H1 (cell line): ENCODE results near the gene MED29. TPM values are rescaled to one million over a fixed set of nuclear protein-coding genes. Genes with fewer than 3 reads are reported as not detected.

Experiments used
- CTCF ChIA-PET: fragments of 300-600 bp; sonication (Branson Sonifier 250); formaldehyde crosslinking; loops from one replicate; lab custom pipeline; 2021; ENCODE audit not compliant: partially characterized antibody; lab: Charles Lee
- POLR2A ChIA-PET: fragments of 300-600 bp; sonication (Branson Sonifier 250); formaldehyde crosslinking; loops from one replicate; lab custom pipeline; 2021; ENCODE audit warnings: inconsistent platforms; ENCODE audit not compliant: partially characterized antibody; lab: Charles Lee
- DNase-seq, 2 experiments: peaks; one replicate each; pipeline versions ENCODE4 v3.0.0 to v3.0.0-alpha.2; 2010 to 2022; ENCODE audit warnings: low spot score in 2 of 2, low read depth in 1 of 2, mixed read lengths in 1 of 2
- FAIRE-seq: peaks from 2 replicates; lab custom pipeline; 2011; peaks lifted over from hg19 to GRCh38; lab: Jason Lieb, UNC
- H2AFZ ChIP-seq: 2 replicates; pipeline ENCODE4 v1.8.1; 2012; ENCODE audit warnings: low read length, inconsistent platforms
- H2AK5ac ChIP-seq: 2 replicates; pipeline ENCODE4 v1.6.1; 2013; ENCODE audit warnings: low read depth, low read length
- H2BK120ac ChIP-seq: replicated peaks from 2 replicates; pipeline ENCODE3; 2013; ENCODE audit warnings: low read depth, low read length, inconsistent platforms
- H2BK12ac ChIP-seq: 2 replicates; pipeline ENCODE4 v1.6.1; 2013; ENCODE audit warnings: low read depth, low read length
- H2BK15ac ChIP-seq: 2 replicates; pipeline ENCODE4 v1.6.1; 2013; ENCODE audit warnings: low read length
- H2BK20ac ChIP-seq: 2 replicates; pipeline ENCODE4 v1.6.1; 2013; ENCODE audit warnings: low read length
- H2BK5ac ChIP-seq: 2 replicates; pipeline ENCODE4 v1.6.1; 2013; ENCODE audit warnings: low read depth, low read length
- H3K14ac ChIP-seq: 2 replicates; pipeline ENCODE4 v1.6.1; 2013; ENCODE audit warnings: inconsistent platforms; ENCODE audit not compliant: insufficient read length
- H3K18ac ChIP-seq: 2 replicates; pipeline ENCODE4 v1.6.1; 2013; ENCODE audit warnings: low read length; ENCODE audit errors: extremely low read depth
- H3K23ac ChIP-seq: 2 replicates; pipeline ENCODE4 v1.6.1; 2013; ENCODE audit warnings: inconsistent platforms; ENCODE audit not compliant: insufficient read length
- H3K23me2 ChIP-seq: 2 replicates; pipeline ENCODE4 v1.6.1; 2013; ENCODE audit warnings: low read depth, low read length
- H3K27ac ChIP-seq: 2 replicates; pipeline ENCODE4 v1.6.1; 2011; ENCODE audit warnings: low read depth, low read length, inconsistent platforms
- H3K27me3 ChIP-seq, 4 experiments: replicated peaks in 1 of 4; 1 replicate in 1 of 4; 2 replicates in 3 of 4; pipeline versions ENCODE4 v1.6.1 to v1.8.1; 2011 to 2013; ENCODE audit warnings: low read length in 3 of 4, mild to moderate bottlenecking in 3 of 4, inconsistent platforms in 2 of 4, mixed read lengths in 2 of 4, moderate library complexity in 1 of 4; ENCODE audit not compliant: control insufficient read depth in 3 of 4, insufficient read depth in 3 of 4; ENCODE audit errors: extremely low read depth in 1 of 4
- H3K36me3 ChIP-seq, 4 experiments: 2 replicates each; pipeline versions ENCODE4 v1.6.1 to v1.8.1; 2011 to 2013; ENCODE audit warnings: mild to moderate bottlenecking in 4 of 4, low read length in 3 of 4, moderate library complexity in 2 of 4, control low read depth in 1 of 4, inconsistent platforms in 1 of 4; ENCODE audit not compliant: insufficient read depth in 4 of 4, control insufficient read depth in 2 of 4
- H3K4ac ChIP-seq: replicated peaks from 2 replicates; pipeline ENCODE3; 2013; ENCODE audit warnings: low read length, low read depth, mixed read lengths, inconsistent platforms; ENCODE audit not compliant: insufficient read length
- H3K4me1 ChIP-seq, 4 experiments: replicated peaks in 1 of 4; 1 replicate in 1 of 4; 2 replicates in 3 of 4; pipeline versions ENCODE4 v1.6.1 to v1.8.1; 2011 to 2013; ENCODE audit warnings: low read length in 3 of 4, inconsistent platforms in 2 of 4, mixed read lengths in 1 of 4; ENCODE audit not compliant: insufficient read depth in 4 of 4, control insufficient read depth in 3 of 4
- H3K4me2 ChIP-seq, 2 experiments: 2 replicates each; pipeline versions ENCODE4 v1.6.1 to v1.8.1; 2011 to 2013; ENCODE audit warnings: low read depth in 2 of 2, low read length in 2 of 2, control low read depth in 1 of 2, inconsistent platforms in 1 of 2, mild to moderate bottlenecking in 1 of 2; ENCODE audit not compliant: insufficient read depth in 1 of 2
- H3K4me3 ChIP-seq, 4 experiments: fragments of 200-600, 300-600 bp in 1 of 4; sonication (generic), shearing (Covaris generic), sonication (Bioruptor Twin) in 1 of 4; 2 replicates each; pipeline versions ENCODE4 v1.5.1 to v1.8.1; 2011 to 2016; ENCODE audit warnings: low read length in 4 of 4, low read depth in 3 of 4, control low read depth in 2 of 4, inconsistent platforms in 2 of 4, mild to moderate bottlenecking in 2 of 4, mixed read lengths in 1 of 4, moderate library complexity in 1 of 4; ENCODE audit not compliant: insufficient read depth in 2 of 4; ENCODE audit errors: extremely low read depth in 1 of 4
- H3K56ac ChIP-seq: replicated peaks from 2 replicates; pipeline ENCODE3; 2013; ENCODE audit warnings: low read depth, mild to moderate bottlenecking, mixed read lengths, low read length, inconsistent platforms; ENCODE audit not compliant: insufficient read length
- H3K79me1 ChIP-seq: 2 replicates; pipeline ENCODE4 v1.6.1; 2013; ENCODE audit warnings: low read depth, low read length, control low read depth
- H3K79me2 ChIP-seq, 2 experiments: 2 replicates each; pipeline versions ENCODE4 v1.6.1 to v1.8.1; 2012 to 2013; ENCODE audit warnings: low read length in 2 of 2, mild to moderate bottlenecking in 2 of 2, inconsistent platforms in 1 of 2; ENCODE audit not compliant: insufficient read depth in 2 of 2, control insufficient read depth in 1 of 2
- H3K9ac ChIP-seq, 4 experiments: replicated peaks in 1 of 4; 1 replicate in 1 of 4; 2 replicates in 3 of 4; pipeline versions ENCODE4 v1.6.1 to v1.8.1; 2011 to 2013; ENCODE audit warnings: low read depth in 3 of 4, low read length in 3 of 4, control low read depth in 2 of 4, mild to moderate bottlenecking in 2 of 4, moderate library complexity in 2 of 4, inconsistent platforms in 1 of 4; ENCODE audit errors: extremely low read depth in 1 of 4
- H3K9me3 ChIP-seq, 2 experiments: 2 replicates each; pipeline versions ENCODE4 v1.6.1 to v1.8.1; 2012 to 2013; ENCODE audit warnings: mild to moderate bottlenecking in 2 of 2, moderate library complexity in 2 of 2, control low read depth in 1 of 2, inconsistent platforms in 1 of 2, low read depth in 1 of 2, low read length in 1 of 2, mixed read lengths in 1 of 2; ENCODE audit not compliant: insufficient read depth in 2 of 2
- H4K20me1 ChIP-seq, 2 experiments: replicated peaks in 1 of 2; 2 replicates each; pipeline versions ENCODE3 to v1.8.1; 2011 to 2013; ENCODE audit warnings: inconsistent platforms in 2 of 2, low read length in 2 of 2, mild to moderate bottlenecking in 1 of 2; ENCODE audit not compliant: insufficient read depth in 2 of 2, control insufficient read depth in 1 of 2
- H4K5ac ChIP-seq: 2 replicates; pipeline ENCODE4 v1.6.1; 2013; ENCODE audit warnings: low read length, low read depth, mixed read lengths, inconsistent platforms; ENCODE audit not compliant: insufficient read length
- H4K8ac ChIP-seq: 2 replicates; pipeline ENCODE4 v1.8.0; 2013; ENCODE audit warnings: mild to moderate bottlenecking, moderate library complexity, low read length, inconsistent platforms; ENCODE audit not compliant: insufficient read depth; ENCODE audit errors: extremely low read depth
- H4K91ac ChIP-seq: replicated peaks from 2 replicates; pipeline ENCODE3; 2013; ENCODE audit warnings: low read length, mixed read lengths, inconsistent platforms; ENCODE audit not compliant: insufficient read length
- RFX5 ChIP-seq: IDR thresholded peaks from 2 replicates; pipeline ENCODE4 v1.6.1; 2011; ENCODE audit warnings: low read depth, low read length, improper control_type of control experiment, borderline replicate concordance
- WGBS, 2 experiments: shearing (Covaris generic) in 1 of 2; methylation state at CpG; one replicate each; pipeline versions ENCODE4 v1.1.6 to v1.1.7; 2013 to 2015; ENCODE audit warnings: low lambda C conversion rate in 2 of 2, mixed read lengths in 2 of 2, inconsistent platforms in 1 of 2, low coverage in 1 of 2, missing lambda C conversion rate in 1 of 2; ENCODE audit not compliant: insufficient replicate concordance in 2 of 2, insufficient coverage in 1 of 2, insufficient read length in 1 of 2; ENCODE audit errors: extremely low coverage in 1 of 2, missing lambda C conversion rate in 1 of 2; 5-methylcytosine and 5-hydroxymethylcytosine counted together
- polyA plus RNA-seq, 7 experiments: library from polyadenylated mRNA; depleted of rRNA in 3 of 7; stranded (reverse) in 5 of 7; unstranded in 2 of 7; fragments of >200 nt in 5 of 7; fragments of 200-250 nt in 2 of 7; gene quantifications; 1 replicate in 5 of 7; 2 replicates in 1 of 7; 4 replicates in 1 of 7; pipeline versions ENCODE4 v1.2.1 to v1.2.3, GENCODE V29; 2011 to 2013; ENCODE audit warnings: missing spikeins in 2 of 7, mixed read lengths in 2 of 7
- total RNA-seq: library from RNA; stranded (reverse); fragmentation: NEBNext Ultra II Directional; extraction: Animal tissue kit (Norgen Biotek cat#: 25700); gene quantifications from 2 replicates; pipeline ENCODE4 v1.2.1, GENCODE V29; 2021

The MED29 gene
- total and polyA plus RNA-seq, 2 of the 8 experiments (the other 6 are each of a cell fraction or from before 2014, with no cell fraction given): 31.1 to 52.5 TPM

GRCh38 chr19:39385629-39386411 lies 5.4 kb upstream of the MED29 start:
- FAIRE-seq: no peak
- H3K14ac ChIP-seq: no peak overlapping the region
- H3K9ac ChIP-seq: no peak overlapping the region
- no peaks in the 10 kb centered on the region for H3K27me3 ChIP-seq
- no peak overlapping the region for H3K27ac ChIP-seq
- CTCF ChIA-PET: interaction anchor here (0.7 to 1.2 kb wide), 2 partner anchors 9 to 15 kb away, joined by 3 read pairs; no protein-coding TSS in a partner anchor
- no peaks in the 10 kb centered on the region for H3K9me3 ChIP-seq
- H4K5ac ChIP-seq: no peak overlapping the region
- peaks cover 2% of the 10 kb centered on the region; the same call in 1 of the 2 replicates for H3K23me2 ChIP-seq
- no peak for TF ChIP-seq RFX5
- TF ChIP-seq, all 59 proteins: peak for 0
- POLR2A ChIA-PET: interaction anchor here (0.7 to 3.9 kb wide), 13 partner anchors 10 to 75 kb away, joined by 3 to 12 read pairs (median 4); no protein-coding TSS in a partner anchor
- H2BK5ac ChIP-seq: no peak overlapping the region; the same call in 1 of the 2 replicates
- no peak overlapping the region for H4K8ac ChIP-seq
- H3K18ac ChIP-seq: no peak overlapping the region
- peaks cover 0 to 10% (median 4%) of the 10 kb centered on the region in 4 experiments; a peak in 4 of 7 replicates for H3K4me1 ChIP-seq
- 92% methylated on average over 19 of the region's 20 CpGs; no CpG with 5 or more reads in 1 of the 2 experiments for WGBS, 2 experiments
- peaks cover 0 to 9% of the 10 kb centered on the region in 2 experiments for H4K20me1 ChIP-seq
- H3K4me2 ChIP-seq: no peak overlapping the region
- H2BK12ac ChIP-seq: no peak overlapping the region
- H3K56ac ChIP-seq: no peak overlapping the region
- no peak overlapping the region for H3K4me3 ChIP-seq
- no peak overlapping the region for H3K23ac ChIP-seq
- peaks cover 0 to 5% of the 10 kb centered on the region in 2 experiments; a peak in 1 of 4 replicates for H3K79me2 ChIP-seq
- H2BK15ac ChIP-seq: no peak overlapping the region
- no peak overlapping the region for H2BK120ac ChIP-seq
- DNase-seq: no peak
- H2BK20ac ChIP-seq: no peak overlapping the region
- H3K79me1 ChIP-seq: peaks cover 5% of the 10 kb centered on the region
- H3K4ac ChIP-seq: no peak overlapping the region
- no peak overlapping the region for H2AFZ ChIP-seq
- no peak overlapping the region for H4K91ac ChIP-seq
- peaks cover 15 to 66% (median 35%) of the 10 kb centered on the region in 4 experiments; a peak in 7 of 8 replicates for H3K36me3 ChIP-seq
- H2AK5ac ChIP-seq: no peak overlapping the region
